GM19193 (cell line): ENCODE results near the gene CARS1.

ENCODE experiments used
- POLR2A ChIP-seq: IDR thresholded peaks from 4 replicates; pipeline ENCODE4 v1.6.1; 2011; ENCODE audit not compliant: insufficient read depth, insufficient read length; ENCODE audit errors: extremely low read depth

CARS1 gene

DNA sequence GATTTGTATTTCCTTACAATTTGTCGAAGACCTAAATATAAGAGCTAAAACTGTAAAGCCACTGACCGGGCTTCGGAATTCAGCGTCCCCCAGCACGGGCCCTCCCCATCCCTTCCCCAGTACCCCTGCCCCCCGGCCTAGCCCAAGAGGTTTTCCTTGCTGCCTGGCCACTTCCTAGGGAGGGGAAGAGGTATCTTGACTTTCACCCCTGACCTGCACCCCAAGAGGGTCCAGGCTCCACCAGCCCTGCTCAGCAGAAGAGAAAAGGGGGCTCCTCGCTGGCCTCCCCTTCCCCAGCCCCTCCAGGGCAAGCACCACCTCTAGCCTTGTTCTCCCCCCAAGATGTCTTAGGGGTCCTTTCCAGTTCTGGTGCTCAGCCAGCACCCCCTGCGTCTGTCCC, 26.1 kb upstream of the CARS1 start:
- no peak for TF ChIP-seq POLR2A

GRCh38 chr11:3081386-3081751, 24.1 kb upstream of the CARS1 start:
- TF ChIP-seq POLR2A, result no peak

- no peak for TF ChIP-seq POLR2A
Measured at GRCh38 chr11:3080733-3081385, 23.6 kb upstream of the CARS1 start.

DNA sequence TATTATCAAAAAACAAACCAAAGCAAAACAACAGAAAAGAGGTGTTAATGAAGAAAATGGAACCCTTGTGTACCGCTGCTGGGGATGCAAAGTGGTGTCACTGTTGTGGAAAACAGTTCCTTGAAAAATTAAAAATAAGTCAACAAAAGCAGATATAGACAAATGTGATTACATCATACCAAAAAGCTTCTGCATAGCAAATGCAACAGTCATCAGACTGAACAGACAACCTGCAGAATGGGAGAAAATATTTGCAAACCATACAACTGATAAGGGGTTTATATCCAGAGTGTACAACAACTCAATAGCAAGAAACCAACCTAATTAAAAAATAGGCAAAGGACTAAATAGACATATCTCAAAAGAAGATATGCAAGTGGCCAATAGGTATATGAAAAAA, 22.9 kb upstream of the CARS1 start:
- no peak for TF ChIP-seq POLR2A

- TF ChIP-seq POLR2A, result no peak
Measured at GRCh38 chr11:3077846-3078440, 20.7 kb upstream of the CARS1 start.

- TF ChIP-seq POLR2A, result no peak
Measured at GRCh38 chr11:3077189-3077836, 20.1 kb upstream of the CARS1 start.

- TF ChIP-seq POLR2A, result no peak
Measured at GRCh38 chr11:3074912-3075589, 17.8 kb upstream of the CARS1 start.

- no peak for TF ChIP-seq POLR2A
Measured at GRCh38 chr11:3073029-3073435, 15.8 kb upstream of the CARS1 start.

GRCh38 chr11:3069425-3069824, 12.2 kb upstream of the CARS1 start:
- no peak for TF ChIP-seq POLR2A

DNA sequence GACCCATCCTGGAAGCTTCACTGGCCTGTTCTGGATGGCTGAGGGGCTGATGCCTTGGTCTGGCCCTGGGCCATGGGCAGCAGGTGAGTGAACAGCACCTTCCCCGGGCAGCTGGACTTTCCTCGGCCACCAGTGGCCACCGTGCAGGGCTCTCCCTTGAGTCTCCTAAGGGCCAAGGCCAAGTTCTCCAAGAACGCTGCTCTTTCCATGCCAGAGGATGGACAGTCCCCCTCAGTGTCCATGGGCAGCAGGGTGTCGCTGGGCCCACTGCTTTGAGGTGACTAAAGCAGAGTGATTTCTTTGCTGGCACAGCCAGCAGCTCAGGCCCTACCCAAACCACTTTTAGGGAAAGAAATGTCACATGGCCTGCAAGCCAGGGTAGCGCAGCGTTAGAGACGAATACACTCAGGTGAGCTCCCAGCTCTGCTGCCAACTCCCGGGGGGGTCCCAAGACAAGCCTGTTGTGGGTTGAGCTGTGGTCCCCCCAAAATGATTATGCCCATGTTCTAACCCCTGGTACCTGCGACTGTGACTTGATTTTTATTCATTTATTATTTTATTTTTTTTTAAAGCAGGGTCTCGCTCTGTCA, 3.3 kb upstream of the CARS1 start:
- no peak for TF ChIP-seq POLR2A

- no peak for TF ChIP-seq POLR2A
Measured at GRCh38 chr11:3058753-3059664, 1.8 kb upstream of the CARS1 start.

DNA sequence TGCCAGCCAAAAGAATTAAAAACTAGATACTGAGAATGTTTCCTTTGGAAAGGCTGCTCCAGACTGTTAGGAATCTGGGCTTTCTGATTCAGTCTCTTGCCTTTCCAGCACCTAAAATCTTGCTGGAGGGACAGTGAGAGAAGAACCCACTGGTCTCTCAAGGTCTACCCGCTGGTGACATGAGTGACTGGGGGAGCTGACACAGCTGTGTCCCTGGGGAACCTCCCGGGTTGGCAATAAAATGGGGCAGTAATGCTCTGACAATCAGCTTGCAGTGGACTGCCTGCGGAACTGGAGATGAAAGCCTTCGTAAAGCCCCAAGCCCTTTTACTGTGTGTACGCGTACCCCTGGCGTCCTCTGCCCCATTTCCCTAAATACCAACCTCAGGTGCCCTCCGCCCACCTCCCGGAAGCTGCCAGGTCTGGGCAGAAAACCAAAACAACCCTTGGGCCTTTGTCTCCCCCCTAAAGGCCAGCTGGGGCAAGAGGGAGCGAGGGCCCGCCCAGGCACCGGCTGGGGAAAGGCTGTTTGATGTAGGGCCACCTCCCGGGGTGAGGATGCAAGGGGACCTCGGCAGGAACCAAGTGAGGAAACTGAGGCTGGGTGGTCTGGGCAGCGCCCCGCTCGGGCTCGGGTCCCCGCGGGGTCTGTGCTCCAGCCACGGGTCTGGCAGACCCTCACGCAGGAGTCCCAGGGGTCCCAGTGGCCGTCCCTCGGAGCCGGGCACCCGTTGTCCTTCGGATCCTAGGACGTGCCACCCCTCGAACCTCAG, 741 bp downstream of the CARS1 start:
- TF ChIP-seq POLR2A, result no peak

- no peak for TF ChIP-seq POLR2A
Measured at GRCh38 chr11:3055891-3056290, 1.3 kb downstream of the CARS1 start.

DNA sequence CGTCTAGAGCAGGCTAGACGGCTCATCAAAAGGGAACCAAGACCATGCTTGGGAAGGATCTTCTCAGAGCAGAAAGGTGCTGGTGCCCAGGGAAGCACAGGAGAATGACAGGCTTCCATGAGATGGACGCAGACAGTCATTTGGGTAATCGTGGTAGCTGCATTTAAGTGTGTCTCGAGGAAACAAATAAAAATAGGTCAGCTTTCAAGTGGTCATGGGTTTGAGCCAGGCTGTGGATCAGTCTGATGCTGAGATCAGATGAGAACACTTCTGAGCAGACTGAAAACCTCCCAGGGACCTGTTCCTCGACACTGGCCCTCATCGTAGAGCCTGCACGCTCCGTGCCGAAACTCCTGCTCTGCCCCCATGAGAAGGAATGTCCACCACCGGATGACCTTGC, 4.7 kb downstream of the CARS1 start:
- TF ChIP-seq POLR2A, result no peak
